ENCODE data around the gene ZNF764.
"Not testable (repeated sequence)": the region's sequence is repeated elsewhere in the genome, so short reads cannot be mapped to it uniquely, and the experiment has no call there.

The ZNF764 gene

DNA sequence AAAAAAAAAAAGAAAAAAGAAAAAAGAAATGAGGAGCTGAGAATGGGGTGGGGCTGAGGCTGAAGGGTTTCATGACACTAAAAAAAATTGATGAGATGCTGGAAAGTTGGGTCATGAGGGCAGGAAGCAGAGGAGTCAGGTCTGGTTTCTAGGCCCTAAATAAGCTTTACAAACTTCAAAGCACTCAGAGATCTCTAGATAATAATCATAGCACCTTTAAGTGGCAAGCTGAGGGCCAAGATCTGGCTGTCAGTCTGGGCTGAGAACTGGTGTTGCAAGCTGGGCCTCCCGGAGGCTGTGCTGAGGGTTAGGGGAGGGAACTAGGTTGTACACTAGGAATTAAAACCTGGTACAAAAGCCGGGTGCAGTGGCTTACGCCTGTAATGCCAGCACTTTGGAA is 6.4 kb downstream of the ZNF764 start:
- Histone ChIP-seq H3K9me3 (ENCODE audit: control insufficient read depth in 1 of 2, low read length in 2 of 2) (no peaks in the 10 kb centered on the region), H3K4me1 (ENCODE audit: control insufficient read depth in 1 of 2, insufficient read depth in 2 of 2, low read length in 2 of 2) (peaks cover 17 to 26% of the 10 kb centered on the region in 2 donors), H3K27ac (ENCODE audit: low read depth, low read length) (no peak overlapping the region)

GRCh38 chr16:30548416-30549253 is 9.5 kb downstream of the ZNF764 start:
- Histone ChIP-seq H3K4me1 (ENCODE audit: control insufficient read depth in 1 of 2, insufficient read depth in 2 of 2, low read length in 2 of 2) (peaks cover 16 to 20% of the 10 kb centered on the region in 2 donors), H3K9ac (ENCODE audit: low read depth in 1 of 2, low read length in 2 of 2) (no peak overlapping the region), H3K36me3 (ENCODE audit: control insufficient read depth in 1 of 2, insufficient read depth in 2 of 2, low read length in 2 of 2) (peaks cover 0 to 6% of the 10 kb centered on the region in 2 donors), H3K27me3 (ENCODE audit: control insufficient read depth in 1 of 2, insufficient read depth in 2 of 2, low read length in 2 of 2) (no peaks in the 10 kb centered on the region), H3K27ac (ENCODE audit: low read depth, low read length) (no peak overlapping the region), H3K9me3 (ENCODE audit: control insufficient read depth in 1 of 2, low read length in 2 of 2) (no peaks in the 10 kb centered on the region), H3K4me3 (ENCODE audit: low read depth in 1 of 2, low read length in 2 of 2) (no peak overlapping the region)

More for the DNA sequence above, 6.4 kb downstream of the ZNF764 start:
- H3K27me3 ChIP-seq (ENCODE audit: control insufficient read depth in 1 of 2, insufficient read depth in 2 of 2, low read length in 2 of 2): no peaks in the 10 kb centered on the region
- no peak overlapping the region for H3K9ac ChIP-seq (ENCODE audit: low read depth in 1 of 2, low read length in 2 of 2)
- peaks cover 14 to 22% of the 10 kb centered on the region in 2 donors for H3K36me3 ChIP-seq (ENCODE audit: control insufficient read depth in 1 of 2, insufficient read depth in 2 of 2, low read length in 2 of 2)
- H3K4me3 ChIP-seq (ENCODE audit: low read depth in 1 of 2, low read length in 2 of 2): no peak overlapping the region

GRCh38 chr16:30546115-30546514 is 12.1 kb downstream of the ZNF764 start:
- H3K9ac ChIP-seq (ENCODE audit: low read depth in 1 of 2, low read length in 2 of 2): no peak overlapping the region
- H3K9me3 ChIP-seq (ENCODE audit: control insufficient read depth in 1 of 2, low read length in 2 of 2): no peaks in the 10 kb centered on the region
- no peaks in the 10 kb centered on the region for H3K36me3 ChIP-seq (ENCODE audit: control insufficient read depth in 1 of 2, insufficient read depth in 2 of 2, low read length in 2 of 2)
- peaks cover 26% of the 10 kb centered on the region in 2 donors for H3K4me1 ChIP-seq (ENCODE audit: control insufficient read depth in 1 of 2, insufficient read depth in 2 of 2, low read length in 2 of 2)
- H3K4me3 ChIP-seq (ENCODE audit: low read depth in 1 of 2, low read length in 2 of 2): no peak overlapping the region
- no peak overlapping the region for H3K27ac ChIP-seq (ENCODE audit: low read depth, low read length)
- H3K27me3 ChIP-seq (ENCODE audit: control insufficient read depth in 1 of 2, insufficient read depth in 2 of 2, low read length in 2 of 2): no peaks in the 10 kb centered on the region

- H3K4me3 ChIP-seq (ENCODE audit: low read depth in 1 of 2, low read length in 2 of 2): no peak overlapping the region
- no peaks in the 10 kb centered on the region for H3K36me3 ChIP-seq (ENCODE audit: control insufficient read depth in 1 of 2, insufficient read depth in 2 of 2, low read length in 2 of 2)
- H3K27ac ChIP-seq (ENCODE audit: low read depth, low read length): no peak overlapping the region
- H3K27me3 ChIP-seq (ENCODE audit: control insufficient read depth in 1 of 2, insufficient read depth in 2 of 2, low read length in 2 of 2): no peaks in the 10 kb centered on the region
- no peak overlapping the region for H3K9ac ChIP-seq (ENCODE audit: low read depth in 1 of 2, low read length in 2 of 2)
- H3K4me1 ChIP-seq (ENCODE audit: control insufficient read depth in 1 of 2, insufficient read depth in 2 of 2, low read length in 2 of 2): peaks cover 14 to 21% of the 10 kb centered on the region in 2 donors
- no peaks in the 10 kb centered on the region for H3K9me3 ChIP-seq (ENCODE audit: control insufficient read depth in 1 of 2, low read length in 2 of 2)
Measured at GRCh38 chr16:30543067-30543466, 15.1 kb downstream of the ZNF764 start.

DNA sequence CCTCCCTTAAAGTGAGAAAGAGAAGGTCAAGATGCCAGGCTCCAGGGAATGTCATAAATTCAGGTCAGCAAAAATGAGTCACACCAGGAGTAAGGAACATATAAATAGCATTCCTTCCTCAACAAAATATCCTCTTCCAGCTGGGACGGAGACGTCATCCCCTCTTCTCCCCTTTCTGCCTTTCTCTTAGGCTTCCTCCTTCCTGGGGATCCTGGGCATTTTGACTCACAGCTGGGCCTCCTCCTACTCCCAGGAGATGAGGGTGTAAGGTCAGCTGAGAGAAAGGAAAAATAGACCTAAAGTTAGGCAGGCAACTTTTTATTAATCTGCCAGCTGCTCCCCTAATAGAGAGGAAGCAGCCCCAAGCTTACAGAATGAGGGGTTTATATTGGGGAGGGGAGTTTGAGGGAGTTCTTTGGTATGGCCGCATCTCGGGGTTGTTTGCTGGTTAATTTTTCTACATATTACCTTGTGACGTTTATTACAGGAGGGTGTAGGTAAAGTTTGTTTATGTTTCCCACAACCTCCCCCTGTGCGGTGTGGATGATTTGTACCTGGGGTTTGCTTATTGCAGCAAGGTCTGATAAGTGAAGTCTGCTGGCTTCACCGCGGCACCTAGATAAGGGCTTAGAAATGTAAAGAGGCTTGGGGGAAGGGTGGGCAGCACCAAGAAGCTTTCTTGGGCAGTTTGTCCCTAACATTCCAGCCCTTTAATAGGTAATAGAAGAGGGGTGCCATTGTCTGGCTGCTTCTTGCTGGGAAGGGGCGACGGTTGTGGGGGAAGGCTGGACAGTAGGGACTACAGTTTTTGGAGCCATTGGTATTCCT is 16.5 kb downstream of the ZNF764 start:
- no peaks in the 10 kb centered on the region for H3K9me3 ChIP-seq (ENCODE audit: control insufficient read depth in 1 of 2, low read length in 2 of 2)
- peak overlapping the region; percentile 20 to 47 for H3K9ac ChIP-seq (ENCODE audit: low read depth in 1 of 2, low read length in 2 of 2)
- peaks cover 13 to 20% of the 10 kb centered on the region in 2 donors for H3K4me1 ChIP-seq (ENCODE audit: control insufficient read depth in 1 of 2, insufficient read depth in 2 of 2, low read length in 2 of 2)
- no peaks in the 10 kb centered on the region for H3K27me3 ChIP-seq (ENCODE audit: control insufficient read depth in 1 of 2, insufficient read depth in 2 of 2, low read length in 2 of 2)
- H3K27ac ChIP-seq (ENCODE audit: low read depth, low read length): peak overlapping the region; percentile 20
- H3K4me3 ChIP-seq (ENCODE audit: low read depth in 1 of 2, low read length in 2 of 2): no peak overlapping the region
- no peaks in the 10 kb centered on the region for H3K36me3 ChIP-seq (ENCODE audit: control insufficient read depth in 1 of 2, insufficient read depth in 2 of 2, low read length in 2 of 2)

- not testable (repeated sequence) for H3K9me3 ChIP-seq (ENCODE audit: control insufficient read depth in 1 of 2, low read length in 2 of 2); H3K27ac ChIP-seq (ENCODE audit: low read depth, low read length); H3K4me3 ChIP-seq (ENCODE audit: low read depth in 1 of 2, low read length in 2 of 2); H3K36me3 ChIP-seq (ENCODE audit: control insufficient read depth in 1 of 2, insufficient read depth in 2 of 2, low read length in 2 of 2); H3K27me3 ChIP-seq (ENCODE audit: control insufficient read depth in 1 of 2, insufficient read depth in 2 of 2, low read length in 2 of 2)
- peak overlapping the region; percentile 20 to 47 for H3K9ac ChIP-seq (ENCODE audit: low read depth in 1 of 2, low read length in 2 of 2)
- peaks cover 16 to 22% of the 10 kb centered on the region in 2 donors for H3K4me1 ChIP-seq (ENCODE audit: control insufficient read depth in 1 of 2, insufficient read depth in 2 of 2, low read length in 2 of 2)
Measured at GRCh38 chr16:30540916-30541464, 17.2 kb downstream of the ZNF764 start.

DNA sequence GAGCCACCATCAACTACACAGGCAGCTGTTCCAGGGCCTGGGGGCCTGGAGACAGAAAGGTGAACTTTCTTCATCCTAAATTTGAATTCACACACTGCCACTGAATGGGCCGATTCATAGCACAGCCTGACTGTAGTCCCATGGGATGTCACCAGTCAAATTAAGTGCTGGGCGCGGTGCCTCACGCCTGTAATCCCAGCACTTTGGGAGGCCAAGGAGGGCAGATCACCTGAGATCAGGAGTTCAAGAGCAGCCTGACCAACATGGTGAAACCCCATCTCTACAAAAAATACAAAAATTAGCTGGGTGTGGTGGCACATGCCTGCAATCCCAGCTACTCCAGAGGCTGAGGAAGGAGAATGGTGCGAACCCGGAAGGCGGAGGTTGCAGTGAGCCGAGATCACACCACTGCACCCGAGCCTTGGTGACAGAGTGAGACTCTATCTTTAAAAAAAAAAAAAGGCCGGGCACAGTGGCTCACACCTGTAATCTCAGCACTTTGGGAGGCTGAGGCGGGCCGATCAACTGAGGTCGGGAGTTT is 18.1 kb downstream of the ZNF764 start:
- H3K4me3 ChIP-seq (ENCODE audit: low read depth in 1 of 2, low read length in 2 of 2); H3K9ac ChIP-seq (ENCODE audit: low read depth in 1 of 2, low read length in 2 of 2); H3K9me3 ChIP-seq (ENCODE audit: control insufficient read depth in 1 of 2, low read length in 2 of 2); H3K27me3 ChIP-seq (ENCODE audit: control insufficient read depth in 1 of 2, insufficient read depth in 2 of 2, low read length in 2 of 2); H3K36me3 ChIP-seq (ENCODE audit: control insufficient read depth in 1 of 2, insufficient read depth in 2 of 2, low read length in 2 of 2); H3K27ac ChIP-seq (ENCODE audit: low read depth, low read length): not testable (repeated sequence)
- H3K4me1 ChIP-seq (ENCODE audit: control insufficient read depth in 1 of 2, insufficient read depth in 2 of 2, low read length in 2 of 2): peaks cover 19 to 24% of the 10 kb centered on the region in 2 donors

DNA sequence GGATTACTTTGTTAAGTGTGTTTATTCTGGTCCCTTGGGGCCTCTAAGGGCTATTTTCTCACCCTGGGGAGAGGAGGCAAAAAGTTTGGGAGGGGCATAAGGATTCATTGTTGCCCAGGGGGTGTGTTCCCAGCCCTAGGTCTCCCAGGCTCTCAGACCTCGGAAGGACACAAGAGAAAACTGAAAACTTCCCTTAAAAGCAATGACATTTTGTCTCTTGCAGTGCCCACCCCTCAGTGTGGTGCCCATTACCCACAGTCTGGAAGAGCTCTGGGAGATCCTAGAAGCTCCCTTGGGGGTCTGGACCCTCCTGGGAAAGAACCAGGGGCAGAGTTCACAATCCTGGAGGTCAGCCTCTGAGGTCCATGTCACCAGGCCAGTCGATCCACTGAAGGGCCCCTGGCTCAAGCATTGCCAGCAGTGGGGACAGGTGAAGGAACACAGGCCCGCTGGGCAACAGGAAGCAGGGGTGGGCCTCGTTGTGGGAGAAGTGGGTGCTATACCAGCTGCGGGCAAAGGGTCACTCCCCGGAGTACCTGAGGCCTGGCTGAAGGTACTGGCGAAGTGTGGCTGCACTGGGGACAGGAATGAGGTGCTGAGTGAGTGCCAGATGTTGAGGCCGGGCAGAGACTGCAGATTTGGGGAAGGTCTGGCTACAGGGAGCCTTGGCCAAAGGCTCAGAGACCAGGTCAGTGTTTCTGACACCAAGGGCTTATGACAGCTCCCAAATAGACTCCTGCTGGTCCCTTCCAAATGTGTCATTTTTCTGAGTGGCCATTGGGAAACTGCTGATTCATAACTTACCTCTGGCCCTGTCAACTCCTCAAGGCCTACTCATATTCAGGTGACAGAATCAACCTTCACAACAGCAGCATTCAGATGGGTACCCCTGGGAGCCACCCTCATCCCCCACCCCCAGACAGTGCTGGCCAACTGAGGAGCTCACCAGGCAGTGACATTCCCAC is 18.9 kb downstream of the ZNF764 start:
- no peak overlapping the region for H3K4me3 ChIP-seq (ENCODE audit: low read depth in 1 of 2, low read length in 2 of 2)
- peaks cover 19 to 24% of the 10 kb centered on the region in 2 donors for H3K4me1 ChIP-seq (ENCODE audit: control insufficient read depth in 1 of 2, insufficient read depth in 2 of 2, low read length in 2 of 2)
- H3K9ac ChIP-seq (ENCODE audit: low read depth in 1 of 2, low read length in 2 of 2): no peak overlapping the region
- H3K27me3 ChIP-seq (ENCODE audit: control insufficient read depth in 1 of 2, insufficient read depth in 2 of 2, low read length in 2 of 2): no peaks in the 10 kb centered on the region
- H3K27ac ChIP-seq (ENCODE audit: low read depth, low read length): no peak overlapping the region
- no peaks in the 10 kb centered on the region for H3K36me3 ChIP-seq (ENCODE audit: control insufficient read depth in 1 of 2, insufficient read depth in 2 of 2, low read length in 2 of 2)
- no peaks in the 10 kb centered on the region for H3K9me3 ChIP-seq (ENCODE audit: control insufficient read depth in 1 of 2, low read length in 2 of 2)

DNA sequence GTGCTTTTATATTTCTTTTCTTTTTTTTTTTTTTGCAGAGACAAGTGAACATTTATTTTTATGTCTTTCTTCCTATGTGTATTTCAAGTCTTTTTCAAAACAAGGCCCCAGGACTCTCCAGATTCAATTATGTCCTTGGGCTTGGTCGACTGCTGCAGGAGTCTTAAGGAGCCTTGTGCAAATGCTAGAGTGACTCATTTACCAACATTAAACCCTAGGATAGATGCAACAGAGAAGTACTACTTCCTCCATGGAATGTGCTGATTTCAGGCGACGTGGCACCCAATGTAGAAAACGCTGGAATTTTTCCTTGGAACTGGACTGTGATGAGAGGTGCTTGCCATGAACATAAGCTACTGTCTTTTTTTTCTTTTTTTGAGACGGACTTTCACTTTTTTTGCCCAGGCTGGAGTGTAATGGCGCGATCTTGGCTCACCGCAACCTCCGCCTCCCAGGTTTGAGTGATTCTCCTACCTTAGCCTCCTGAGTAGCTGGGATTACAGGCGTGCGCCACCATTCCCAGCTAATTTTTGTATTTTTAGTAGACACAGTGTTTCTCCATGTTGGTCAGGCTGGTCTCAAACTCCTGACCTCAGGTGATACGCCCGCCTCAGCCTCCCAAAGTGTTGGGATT is 21.7 kb downstream of the ZNF764 start:
- Histone ChIP-seq H3K36me3 (ENCODE audit: control insufficient read depth in 1 of 2, insufficient read depth in 2 of 2, low read length in 2 of 2) (peaks cover 0 to 10% of the 10 kb centered on the region in 2 donors), H3K4me3 (ENCODE audit: low read depth in 1 of 2, low read length in 2 of 2) (peak overlapping the region in 1 of 2 donors; percentile 75), H3K4me1 (ENCODE audit: control insufficient read depth in 1 of 2, insufficient read depth in 2 of 2, low read length in 2 of 2) (peaks cover 15 to 22% of the 10 kb centered on the region in 2 donors), H3K9ac (ENCODE audit: low read depth in 1 of 2, low read length in 2 of 2) (peak overlapping the region in 1 of 2 donors; percentile 79)
- not testable (repeated sequence) for H3K27ac ChIP-seq (ENCODE audit: low read depth, low read length); H3K27me3 ChIP-seq (ENCODE audit: control insufficient read depth in 1 of 2, insufficient read depth in 2 of 2, low read length in 2 of 2); H3K9me3 ChIP-seq (ENCODE audit: control insufficient read depth in 1 of 2, low read length in 2 of 2)

Data from duodenal mucosa (tissue), 2 donors.